ENCODE measurements around the gene BTD. TPM values are rescaled to one million over a fixed set of nuclear protein-coding genes. Genes with fewer than 3 reads are reported as not detected.

BTD gene
- total and polyA plus RNA-seq, 12 donors: 4.8 to 17.2 (median 13.0) TPM

- no peak for ATAC-seq
- no peak for TF ChIP-seq CTCF (IDR thresholded peaks at IDR 0.05)
- no peaks in the 10 kb centered on the region for H3K4me1 ChIP-seq
- no peaks in the 10 kb centered on the region for H3K27me3 ChIP-seq
- no peaks in the 10 kb centered on the region for H3K9me3 ChIP-seq
- H3K36me3 ChIP-seq: peaks cover 0 to 91% (median 8%) of the 10 kb centered on the region in 9 donors
- no peak overlapping the region for H3K4me3 ChIP-seq
- no peak for DNase-seq
- WGBS, 2 donors: 74 to 80% methylated on average over 4 of the region's 4 CpGs
- no peak overlapping the region for H3K27ac ChIP-seq
- intact Hi-C loops (cut with DNase I): no loop called here
These were observed 88.7 kb downstream of the BTD start for GRCh38 chr3:15690230-15690629.

DNA sequence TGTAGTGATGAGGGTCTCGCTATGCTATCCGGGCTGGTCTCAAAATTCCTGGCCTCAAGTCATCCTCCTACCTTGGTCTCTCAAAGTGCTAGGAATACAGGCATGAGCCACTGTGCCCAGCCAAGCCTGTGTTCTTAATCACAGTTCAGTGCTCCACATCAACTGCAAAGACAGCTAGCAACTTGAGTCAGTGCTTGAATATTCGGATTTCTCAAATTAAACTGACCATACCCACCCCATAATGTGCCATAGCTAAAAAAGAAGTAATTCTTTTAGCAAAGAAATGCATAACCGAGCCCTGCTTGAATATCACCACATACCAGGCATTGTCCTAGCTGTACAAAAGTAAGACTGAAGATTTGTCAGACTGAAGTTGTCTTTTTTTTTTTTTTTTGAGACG lies 89.2 kb downstream of the BTD start:
- H3K36me3 ChIP-seq: peaks cover 0 to 91% (median 8%) of the 10 kb centered on the region in 9 donors
- DNase-seq: no peak

GRCh38 chr3:15693355-15693754 lies 91.8 kb downstream of the BTD start:
- ATAC-seq: no peak
- peaks cover 0 to 73% (median 7%) of the 10 kb centered on the region in 9 donors for H3K36me3 ChIP-seq
- no peak for TF ChIP-seq CTCF (IDR thresholded peaks at IDR 0.05)

More for the DNA sequence above, 89.2 kb downstream of the BTD start:
- H3K9me3 ChIP-seq: no peaks in the 10 kb centered on the region
- no peaks in the 10 kb centered on the region for H3K27me3 ChIP-seq
- H3K4me3 ChIP-seq: no peak overlapping the region
- TF ChIP-seq CTCF (IDR thresholded peaks at IDR 0.05): no peak
- H3K27ac ChIP-seq: no peak overlapping the region
- intact Hi-C loops (cut with DNase I): no loop called here
- no peak for ATAC-seq
- no peaks in the 10 kb centered on the region for H3K4me1 ChIP-seq
- 97 to 98% methylated on average over 5 of the region's 5 CpGs for WGBS, 2 donors

DNA sequence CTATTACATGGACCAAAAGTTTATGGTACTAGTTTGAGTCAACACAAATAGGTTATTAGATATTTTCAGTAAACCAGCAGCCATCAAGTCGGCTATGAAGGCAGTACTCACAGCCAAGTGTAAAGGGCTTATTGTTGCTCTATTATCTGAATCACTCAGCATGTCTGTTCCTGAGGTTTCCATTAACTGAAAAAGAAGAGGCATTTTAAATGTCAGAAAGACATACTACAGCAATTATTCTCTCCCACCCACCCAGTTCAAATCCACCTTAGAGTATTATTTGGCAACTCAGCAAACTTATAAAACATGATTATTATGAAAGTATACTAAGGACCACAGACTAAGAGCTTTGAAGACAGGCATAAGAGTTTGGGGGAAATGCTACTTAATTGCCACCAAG lies 93.1 kb downstream of the BTD start:
- intact Hi-C loops (cut with DNase I): loop anchor here in 1 of 10 donors (5.0 kb wide), 1 partner anchor 1453 kb away; no protein-coding TSS in a partner anchor
- H3K36me3 ChIP-seq: peaks cover 0 to 61% (median 5%) of the 10 kb centered on the region in 9 donors
- DNase-seq (no peak), ATAC-seq (no peak)
- no peaks in the 10 kb centered on the region for H3K27me3 ChIP-seq
- no peaks in the 10 kb centered on the region for H3K4me1 ChIP-seq
- H3K4me3 ChIP-seq: no peak overlapping the region
- WGBS, 2 donors: 78 to 80% methylated on average over 1 of the region's 1 CpG
- no peak overlapping the region for H3K27ac ChIP-seq
- TF ChIP-seq CTCF (IDR thresholded peaks at IDR 0.05): no peak
- peaks cover 0 to 5% (median 0%) of the 10 kb centered on the region in 11 donors for H3K9me3 ChIP-seq

More at GRCh38 chr3:15693355-15693754, 91.8 kb downstream of the BTD start:
- no peak for DNase-seq
- Histone ChIP-seq H3K27ac (no peak overlapping the region), H3K9me3 (no peaks in the 10 kb centered on the region), H3K4me1 (no peaks in the 10 kb centered on the region), H3K27me3 (no peaks in the 10 kb centered on the region), H3K4me3 (no peak overlapping the region)
- WGBS, 2 donors: 4 to 68% methylated on average over 1 of the region's 1 CpG
- intact Hi-C loops (cut with DNase I): no loop called here

Small RNA genes lying within 50 kb of the gene (microRNA-seq; reads per million reads assigned to microRNA genes)
- 0 reads per million in 2 donors for gene MIR3134

Other genes with a start within 250 kb of the BTD start
- gene METTL6, start 174.2 kb upstream of the BTD start, total RNA-seq: 10 to 100 TPM in 2 of 10 donors, 1 to 10 TPM in 8; 7.1 to 11.3 (median 9.4) TPM
- gene METTL6, start 174.2 kb upstream of the BTD start, polyA plus RNA-seq: 10 to 100 TPM in 1 of 2 donors, 1 to 10 TPM in 1; 3.8 to 11.0 TPM
- 10 to 100 TPM in 2 of 10 donors, 1 to 10 TPM in 8; 7.0 to 12.4 (median 8.5) TPM for gene EAF1, start 174.1 kb upstream of the BTD start, total RNA-seq
- gene EAF1, start 174.1 kb upstream of the BTD start, polyA plus RNA-seq: 1 to 10 TPM; 2.3 to 4.3 TPM
- gene COLQ, start 80.0 kb upstream of the BTD start, total RNA-seq: 10 to 100 TPM in 7 of 10 donors, 1 to 10 TPM in 2, under 1 TPM in 1; 0.85 to 23.3 (median 14.9) TPM
- 1 to 10 TPM; 3.7 to 5.7 TPM for gene COLQ, start 80.0 kb upstream of the BTD start, polyA plus RNA-seq
- gene HACL1, start 176 bp upstream of the BTD start, total RNA-seq: 10 to 100 TPM; 12.4 to 20.5 (median 14.1) TPM
- gene HACL1, start 176 bp upstream of the BTD start, polyA plus RNA-seq: 10 to 100 TPM in 1 of 2 donors, 1 to 10 TPM in 1; 7.5 to 11.1 TPM
- gene ANKRD28, start 196.2 kb downstream of the BTD start, total RNA-seq: 10 to 100 TPM; 21.4 to 30.8 (median 27.2) TPM
- 1 to 10 TPM; 5.9 to 6.0 TPM for gene ANKRD28, start 196.2 kb downstream of the BTD start, polyA plus RNA-seq